Subcutaneous abdominal adipose tissue (tissue), 5 donors: ENCODE measurements around the gene RALGPS2.

Source experiments
- H3K27ac ChIP-seq: one replicate; pipeline ENCODE4 v1.7.0; 2013; ENCODE audit warnings: low read depth, mild to moderate bottlenecking, inconsistent platforms, low read length, moderate library complexity
- H3K27me3 ChIP-seq, 5 donors: one replicate each; pipeline ENCODE4 v1.7.0; 2013; ENCODE audit warnings: low read length in 5 of 5, inconsistent platforms in 1 of 5; ENCODE audit not compliant: control insufficient read depth in 5 of 5, insufficient read depth in 4 of 5
- H3K36me3 ChIP-seq, 5 donors: one replicate each; pipeline ENCODE4 v1.7.0; 2013; ENCODE audit warnings: low read length in 5 of 5; ENCODE audit not compliant: control insufficient read depth in 5 of 5, insufficient read depth in 5 of 5
- H3K4me1 ChIP-seq, 5 donors: one replicate each; pipeline ENCODE4 v1.7.0; 2013; ENCODE audit warnings: low read length in 5 of 5, mild to moderate bottlenecking in 3 of 5, moderate library complexity in 1 of 5; ENCODE audit not compliant: control insufficient read depth in 5 of 5, insufficient read depth in 5 of 5
- H3K4me3 ChIP-seq, 5 donors: one replicate each; pipeline ENCODE4 v1.7.0; 2013; ENCODE audit warnings: low read length in 5 of 5, low read depth in 1 of 5
- H3K9ac ChIP-seq, 5 donors: one replicate each; pipeline ENCODE4 v1.7.0; 2013; ENCODE audit warnings: low read length in 5 of 5, mild to moderate bottlenecking in 4 of 5, moderate library complexity in 3 of 5
- H3K9me3 ChIP-seq, 5 donors: one replicate each; pipeline ENCODE4 v1.7.0; 2013; ENCODE audit warnings: low read length in 5 of 5; ENCODE audit not compliant: control insufficient read depth in 5 of 5
- donor health status: healthy.
- donor health status: healthy.
- donor health status: healthy.
- donor health status: healthy.
- donor health status: healthy.

The RALGPS2 gene

DNA sequence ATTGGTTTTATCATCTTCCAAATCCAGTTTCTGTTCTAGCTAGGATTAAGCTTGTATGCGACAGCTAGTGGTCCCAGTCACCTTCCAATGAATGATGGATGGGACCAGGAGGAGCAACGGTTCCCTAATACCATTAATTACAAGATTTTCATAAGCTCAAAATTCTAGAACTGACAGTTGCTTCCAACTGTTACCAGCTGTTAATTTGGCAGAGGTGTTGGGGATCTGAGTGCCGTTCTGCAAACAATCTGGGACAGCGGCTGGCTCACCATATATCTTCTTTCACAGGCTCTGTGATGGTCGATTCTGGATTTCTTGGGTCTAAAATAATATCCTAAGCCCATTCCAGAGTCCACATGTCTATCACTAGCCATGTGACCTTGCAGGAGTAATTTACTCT, 34.5 kb upstream of the RALGPS2 start:
- no peaks in the 10 kb centered on the region for H3K27me3 ChIP-seq
- no peak overlapping the region for H3K4me3 ChIP-seq
- H3K27ac ChIP-seq: no peak overlapping the region
- H3K4me1 ChIP-seq: peaks cover 0 to 7% (median 0%) of the 10 kb centered on the region in 5 donors
- no peaks in the 10 kb centered on the region for H3K36me3 ChIP-seq
- H3K9ac ChIP-seq: no peak overlapping the region
- no peaks in the 10 kb centered on the region for H3K9me3 ChIP-seq

DNA sequence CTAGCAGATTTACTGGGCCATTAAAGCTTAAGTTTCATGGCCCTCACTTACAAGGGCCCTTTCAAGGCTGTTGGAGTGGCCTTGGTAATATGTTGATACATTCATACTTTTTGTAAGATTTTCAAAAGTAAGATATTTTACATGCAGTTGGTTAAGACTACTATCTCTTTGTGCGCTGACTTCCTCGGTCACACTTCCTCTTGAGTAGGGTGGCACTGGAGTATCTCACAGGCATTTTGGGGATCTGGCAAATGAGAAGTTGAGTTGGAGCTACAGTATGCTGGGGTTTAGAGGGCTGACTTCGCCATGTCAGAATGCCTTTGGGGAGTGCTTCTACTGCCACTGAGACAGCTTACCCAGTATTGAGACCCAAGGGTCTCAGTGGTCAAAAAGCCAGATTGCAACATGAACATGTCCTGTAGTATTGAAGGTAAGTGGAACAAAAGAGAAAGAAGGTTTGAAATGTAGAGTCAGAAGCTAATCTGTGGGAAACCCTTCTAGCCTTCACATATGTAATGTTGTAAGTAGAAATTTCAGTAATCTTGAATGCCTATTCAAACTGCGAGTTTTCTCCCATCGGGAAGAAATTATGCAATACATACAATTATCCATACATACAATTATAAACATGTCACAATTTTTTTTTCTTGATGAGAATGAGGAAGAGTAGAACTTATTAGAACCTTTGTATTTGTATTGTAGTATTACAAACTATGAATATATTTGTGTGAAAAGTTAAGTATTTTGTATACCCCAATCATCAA, 32.3 kb upstream of the RALGPS2 start:
- Histone ChIP-seq H3K27ac (no peak overlapping the region), H3K36me3 (no peaks in the 10 kb centered on the region), H3K27me3 (no peaks in the 10 kb centered on the region), H3K4me1 (peaks cover 0 to 7% (median 0%) of the 10 kb centered on the region in 5 donors), H3K9me3 (no peaks in the 10 kb centered on the region), H3K4me3 (no peak overlapping the region), H3K9ac (no peak overlapping the region)

GRCh38 chr1:178693366-178693765, 31.7 kb upstream of the RALGPS2 start:
- H3K9me3 ChIP-seq: no peaks in the 10 kb centered on the region
- H3K4me3 ChIP-seq: no peak overlapping the region
- H3K27ac ChIP-seq: no peak overlapping the region
- H3K36me3 ChIP-seq: no peaks in the 10 kb centered on the region
- no peak overlapping the region for H3K9ac ChIP-seq
- H3K27me3 ChIP-seq: no peaks in the 10 kb centered on the region
- peaks cover 0 to 3% (median 0%) of the 10 kb centered on the region in 5 donors for H3K4me1 ChIP-seq

GRCh38 chr1:178694923-178695525, 30.0 kb upstream of the RALGPS2 start:
- Histone ChIP-seq H3K9me3 (no peaks in the 10 kb centered on the region), H3K27ac (no peak overlapping the region), H3K9ac (no peak overlapping the region), H3K36me3 (no peaks in the 10 kb centered on the region), H3K27me3 (no peaks in the 10 kb centered on the region), H3K4me3 (no peak overlapping the region), H3K4me1 (no peaks in the 10 kb centered on the region)

GRCh38 chr1:178702146-178702545, 22.9 kb upstream of the RALGPS2 start:
- no peaks in the 10 kb centered on the region for H3K27me3 ChIP-seq
- H3K9ac ChIP-seq: no peak overlapping the region
- H3K36me3 ChIP-seq: no peaks in the 10 kb centered on the region
- no peak overlapping the region for H3K4me3 ChIP-seq
- H3K4me1 ChIP-seq: no peaks in the 10 kb centered on the region
- H3K27ac ChIP-seq: no peak overlapping the region
- no peaks in the 10 kb centered on the region for H3K9me3 ChIP-seq

DNA sequence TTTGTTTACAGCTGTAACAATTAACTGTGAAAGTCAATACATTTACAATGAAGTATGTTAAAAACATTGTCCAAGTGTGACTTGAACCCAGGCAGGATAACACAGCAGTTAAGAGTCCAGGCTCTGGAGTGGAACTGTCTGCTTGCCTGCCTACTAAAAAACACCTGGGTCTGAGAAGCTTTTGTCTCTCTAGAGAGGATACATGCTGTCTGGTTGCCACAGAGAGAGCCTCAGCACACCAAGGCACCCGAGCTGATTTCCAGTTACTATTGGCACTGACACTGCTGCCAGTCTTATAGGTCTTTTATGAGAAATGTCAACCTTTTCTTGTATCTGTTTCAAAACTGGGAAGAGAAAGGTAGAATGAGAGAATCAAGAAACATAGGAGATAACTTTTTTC, 20.2 kb upstream of the RALGPS2 start:
- Histone ChIP-seq H3K36me3 (no peaks in the 10 kb centered on the region), H3K27ac (no peak overlapping the region), H3K9ac (no peak overlapping the region), H3K4me1 (no peaks in the 10 kb centered on the region), H3K9me3 (no peaks in the 10 kb centered on the region), H3K27me3 (no peaks in the 10 kb centered on the region), H3K4me3 (no peak overlapping the region)

DNA sequence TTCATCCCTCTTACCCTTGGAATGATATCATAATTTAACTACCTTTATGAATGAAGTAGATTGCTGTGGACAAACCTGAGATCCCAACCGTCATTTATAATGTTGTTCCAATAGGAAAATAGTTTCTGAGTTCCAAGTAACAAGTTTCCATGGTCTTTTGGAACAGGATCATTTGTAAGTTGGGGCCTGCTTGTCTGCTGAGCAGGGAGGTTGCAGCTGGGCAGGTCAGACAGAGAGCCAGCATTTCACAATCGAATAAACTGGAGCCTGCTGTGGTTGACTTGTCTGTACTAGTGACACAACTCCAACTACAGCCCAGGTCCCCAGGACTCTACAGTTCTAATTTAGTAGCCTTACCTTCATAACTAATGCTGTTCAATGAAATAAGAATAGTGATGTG, 18.6 kb upstream of the RALGPS2 start:
- H3K27ac ChIP-seq: no peak overlapping the region
- no peaks in the 10 kb centered on the region for H3K4me1 ChIP-seq
- no peaks in the 10 kb centered on the region for H3K36me3 ChIP-seq
- no peak overlapping the region for H3K9ac ChIP-seq
- no peak overlapping the region for H3K4me3 ChIP-seq
- no peaks in the 10 kb centered on the region for H3K27me3 ChIP-seq
- no peaks in the 10 kb centered on the region for H3K9me3 ChIP-seq

- no peak overlapping the region for H3K4me3 ChIP-seq
- no peaks in the 10 kb centered on the region for H3K4me1 ChIP-seq
- peaks cover 0 to 3% (median 0%) of the 10 kb centered on the region in 5 donors for H3K27me3 ChIP-seq
- no peaks in the 10 kb centered on the region for H3K9me3 ChIP-seq
- H3K27ac ChIP-seq: no peak overlapping the region
- H3K36me3 ChIP-seq: no peaks in the 10 kb centered on the region
- no peak overlapping the region for H3K9ac ChIP-seq
These were observed 11.8 kb upstream of the RALGPS2 start for GRCh38 chr1:178713259-178713658.

GRCh38 chr1:178714453-178714852, 10.6 kb upstream of the RALGPS2 start:
- no peaks in the 10 kb centered on the region for H3K9me3 ChIP-seq
- H3K4me1 ChIP-seq: no peaks in the 10 kb centered on the region
- H3K27ac ChIP-seq: no peak overlapping the region
- H3K9ac ChIP-seq: no peak overlapping the region
- peaks cover 0 to 3% (median 0%) of the 10 kb centered on the region in 5 donors for H3K27me3 ChIP-seq
- no peaks in the 10 kb centered on the region for H3K36me3 ChIP-seq
- no peak overlapping the region for H3K4me3 ChIP-seq

GRCh38 chr1:178716111-178716510, 8.9 kb upstream of the RALGPS2 start:
- H3K9ac ChIP-seq: no peak overlapping the region
- no peaks in the 10 kb centered on the region for H3K36me3 ChIP-seq

More at GRCh38 chr1:178716111-178716510, 8.9 kb upstream of the RALGPS2 start:
- Histone ChIP-seq H3K4me3 (no peak overlapping the region), H3K27ac (no peak overlapping the region), H3K27me3 (peaks cover 0 to 3% (median 0%) of the 10 kb centered on the region in 5 donors), H3K4me1 (no peaks in the 10 kb centered on the region), H3K9me3 (peaks cover 0 to 2% (median 0%) of the 10 kb centered on the region in 5 donors)
